Esophagus squamous epithelium (tissue), 5 donors: Measurements from ENCODE around the gene CFAP74. TPM values are rescaled to one million over a fixed set of nuclear protein-coding genes. Genes with fewer than 3 reads are reported as not detected.

Experiments used
- DNase-seq: peaks from one replicate; lab custom pipeline; 2025; lab: John Stamatoyannopoulos, UW
- H3K27ac ChIP-seq, 4 donors: fragments of 200-600 bp; sonication (generic); one replicate each; pipeline ENCODE4 v1.5.1; 2016 to 2019; ENCODE audit warnings: mild to moderate bottlenecking in 1 of 4
- H3K27me3 ChIP-seq, 4 donors: fragments of 200-600 bp; sonication (generic); 1 replicate in 3 of 4; 2 replicates in 1 of 4; pipeline versions ENCODE4 v1.5.1 to v1.6.0; 2017 to 2021; ENCODE audit warnings: antibody characterized with exemption in 1 of 4
- H3K36me3 ChIP-seq, 3 donors: fragments of 200-600 bp; sonication (generic); one replicate each; pipeline ENCODE4 v1.5.1; 2016 to 2019
- H3K4me1 ChIP-seq, 3 donors: fragments of 200-600 bp; sonication (generic); one replicate each; pipeline ENCODE4 v1.5.1; 2017 to 2019
- H3K4me3 ChIP-seq, 4 donors: fragments of 200-600 bp; sonication (generic); 1 replicate in 3 of 4; 2 replicates in 1 of 4; pipeline ENCODE4 v1.5.1; 2016 to 2019; ENCODE audit warnings: mild to moderate bottlenecking in 2 of 4, moderate library complexity in 1 of 4
- H3K9me3 ChIP-seq, 3 donors: fragments of 200-600 bp; sonication (generic); one replicate each; pipeline ENCODE4 v1.5.1; 2016 to 2019
- POLR2A ChIP-seq, 4 donors: fragments of 450-650 bp; IDR thresholded peaks; one replicate each; pipeline ENCODE4 v1.6.1; 2017; ENCODE audit warnings: antibody characterized with exemption in 4 of 4, mild to moderate bottlenecking in 4 of 4, moderate library complexity in 3 of 4
- WGBS, 2 donors: methylation state at CpG; one replicate each; pipeline ENCODE4 v1.1.5; 2018; 5-methylcytosine and 5-hydroxymethylcytosine counted together
- intact Hi-C: fragments of 100-400 bp; cut with DNase I; formaldehyde crosslinking; loops from one replicate; pipeline ENCODE4 v1.15.0; 2022
- total RNA-seq, 4 donors: library from RNA; depleted of rRNA; stranded (reverse); fragments of >200 nt; gene quantifications; one replicate each; pipeline ENCODE4 v1.1.0, GENCODE V29; 2016
- TF ChIP-seq, protein P1 (sequence below), 6 experiments: fragments of 450-650 bp in 4 of 6; fragments of 200-600 bp in 2 of 6; sonication (generic) in 2 of 6; IDR thresholded peaks; one replicate each; pipeline ENCODE4 v1.5.1; 2016 to 2019; ENCODE audit warnings: antibody characterized with exemption in 6 of 6, mild to moderate bottlenecking in 4 of 6, moderate library complexity in 4 of 6
- donor health status: DM: yes; HTN: yes; CAD: no.

CFAP74 gene
- total RNA-seq, 4 donors from 2014 or later, result not detected

DNA sequence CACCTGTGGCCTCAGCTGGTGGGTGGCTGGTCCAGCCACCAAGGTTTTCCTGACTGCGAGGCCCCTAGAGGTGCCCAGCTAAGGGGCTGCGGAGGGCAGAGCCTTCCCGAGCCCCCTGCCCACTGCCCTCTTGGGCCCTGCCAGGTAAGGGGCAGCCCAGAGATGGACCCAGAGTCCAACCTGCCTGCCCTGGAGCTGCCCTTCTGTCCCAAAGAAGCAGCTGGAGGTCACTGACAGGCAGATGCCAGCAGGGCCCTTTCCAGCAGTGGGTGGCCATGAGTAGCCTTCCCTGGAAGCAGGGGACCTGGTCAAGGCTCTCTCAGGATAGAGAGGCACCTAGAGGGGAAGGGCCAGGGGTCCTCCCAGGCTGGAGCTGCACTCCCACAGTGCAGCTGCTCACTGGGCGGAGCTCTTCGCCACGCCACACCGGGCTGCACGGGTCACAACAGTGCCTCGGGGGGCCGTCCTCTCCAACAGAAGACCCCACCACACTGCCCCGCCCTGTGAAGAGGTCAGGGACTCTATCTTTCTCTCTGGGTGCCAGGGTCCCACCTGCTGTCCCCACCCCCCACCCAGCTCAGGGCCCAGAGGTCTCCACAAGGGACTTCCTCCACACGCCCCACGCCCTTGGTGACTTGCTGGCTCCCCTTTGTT, 101.8 kb downstream of the CFAP74 start:
- DNase-seq, result no peak
- no peak overlapping the region for H3K27ac ChIP-seq
- H3K4me3 ChIP-seq, result no peak overlapping the region
- WGBS, 2 donors, result 55% methylated on average over 7 of the region's 13 CpGs; no CpG with 5 or more reads in 1 of the 2 donors
- H3K9me3 ChIP-seq, result no peaks in the 10 kb centered on the region
- TF ChIP-seq, protein P1, sequence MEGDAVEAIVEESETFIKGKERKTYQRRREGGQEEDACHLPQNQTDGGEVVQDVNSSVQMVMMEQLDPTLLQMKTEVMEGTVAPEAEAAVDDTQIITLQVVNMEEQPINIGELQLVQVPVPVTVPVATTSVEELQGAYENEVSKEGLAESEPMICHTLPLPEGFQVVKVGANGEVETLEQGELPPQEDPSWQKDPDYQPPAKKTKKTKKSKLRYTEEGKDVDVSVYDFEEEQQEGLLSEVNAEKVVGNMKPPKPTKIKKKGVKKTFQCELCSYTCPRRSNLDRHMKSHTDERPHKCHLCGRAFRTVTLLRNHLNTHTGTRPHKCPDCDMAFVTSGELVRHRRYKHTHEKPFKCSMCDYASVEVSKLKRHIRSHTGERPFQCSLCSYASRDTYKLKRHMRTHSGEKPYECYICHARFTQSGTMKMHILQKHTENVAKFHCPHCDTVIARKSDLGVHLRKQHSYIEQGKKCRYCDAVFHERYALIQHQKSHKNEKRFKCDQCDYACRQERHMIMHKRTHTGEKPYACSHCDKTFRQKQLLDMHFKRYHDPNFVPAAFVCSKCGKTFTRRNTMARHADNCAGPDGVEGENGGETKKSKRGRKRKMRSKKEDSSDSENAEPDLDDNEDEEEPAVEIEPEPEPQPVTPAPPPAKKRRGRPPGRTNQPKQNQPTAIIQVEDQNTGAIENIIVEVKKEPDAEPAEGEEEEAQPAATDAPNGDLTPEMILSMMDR (IDR thresholded peaks at IDR 0.05), result no peak
- no peak for TF ChIP-seq POLR2A (IDR thresholded peaks at IDR 0.05)
- intact Hi-C loops, result loop anchor here (10.0 kb wide), 1 partner anchor 147 kb away; no protein-coding TSS in a partner anchor
- H3K27me3 ChIP-seq, result peaks cover 0 to 5% (median 0%) of the 10 kb centered on the region in 4 donors
- H3K36me3 ChIP-seq, result no peaks in the 10 kb centered on the region
- H3K4me1 ChIP-seq, result peaks cover 0 to 18% (median under 1%) of the 10 kb centered on the region in 3 donors

DNA sequence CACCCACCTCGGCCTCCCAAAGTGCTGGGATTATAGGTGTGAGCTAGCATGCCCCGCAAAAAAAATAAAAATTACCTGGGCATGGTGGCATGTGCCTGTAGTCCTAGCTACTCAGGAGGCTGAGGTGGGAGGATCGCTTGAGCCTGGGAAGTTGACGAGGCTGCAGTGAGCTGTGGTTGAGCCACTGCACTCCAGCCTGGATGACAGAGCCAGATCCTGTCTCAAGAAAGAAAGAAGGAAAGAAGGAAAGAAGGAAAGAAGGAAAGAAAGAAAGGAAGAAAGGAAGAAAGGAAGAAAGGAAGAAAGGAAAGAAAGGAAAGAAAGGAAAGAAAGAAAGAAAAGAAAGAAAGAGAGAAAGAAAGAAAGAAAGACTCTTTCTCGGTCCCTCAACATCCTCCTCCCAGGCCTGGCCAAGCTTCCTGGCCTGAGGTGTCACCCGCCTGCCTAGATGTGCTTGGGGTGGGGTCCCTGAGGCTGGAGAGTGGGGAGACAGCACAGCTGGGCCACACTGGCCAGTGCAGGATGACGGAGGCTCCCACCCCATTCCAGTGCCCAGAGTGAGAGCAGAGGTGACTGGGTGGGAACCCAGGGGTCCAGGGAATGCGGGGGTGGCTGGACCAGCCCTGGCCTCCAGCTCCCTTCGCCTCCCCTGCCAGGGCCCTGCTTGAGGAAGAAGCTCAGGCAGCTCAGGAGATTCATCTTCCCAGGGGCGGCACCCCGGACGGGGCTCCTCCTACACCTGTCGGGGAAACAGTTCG, 102.5 kb downstream of the CFAP74 start:
- WGBS, 2 donors, result 72 to 87% methylated on average over 5 to 9 of the region's 14 CpGs
- intact Hi-C loops, result loop anchor here (10.0 kb wide), 1 partner anchor 146 kb away; no protein-coding TSS in a partner anchor

DNA sequence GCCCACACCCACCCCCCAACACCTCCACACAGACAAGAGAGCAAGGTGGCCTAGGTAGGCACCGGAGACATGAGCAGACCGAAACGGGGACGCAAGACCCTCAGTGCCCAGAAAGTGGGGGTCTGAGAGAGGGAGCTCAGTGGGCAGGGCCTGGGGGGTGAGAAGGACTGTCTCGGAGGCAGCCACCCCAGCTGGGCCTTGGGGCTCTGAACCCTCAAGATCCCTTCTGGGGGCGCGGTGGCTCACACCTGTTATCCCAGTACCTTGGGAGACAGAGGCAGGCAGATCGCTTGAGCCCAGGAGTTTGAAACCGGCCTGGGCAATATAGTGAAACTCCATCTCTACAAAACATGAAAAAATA, 103.6 kb downstream of the CFAP74 start:
- Histone ChIP-seq H3K27ac (no peak overlapping the region), H3K27me3 (peaks cover 0 to 21% (median 0%) of the 10 kb centered on the region in 4 donors), H3K36me3 (no peaks in the 10 kb centered on the region), H3K4me1 (peaks cover 1 to 14% (median 3%) of the 10 kb centered on the region in 3 donors), H3K9me3 (no peaks in the 10 kb centered on the region), H3K4me3 (no peak overlapping the region)
- DNase-seq, result no peak
- 82 to 88% methylated on average over 8 to 9 of the region's 9 CpGs for WGBS, 2 donors
- TF ChIP-seq, protein P1 (IDR thresholded peaks at IDR 0.05), result no peak
- no peak for TF ChIP-seq POLR2A (IDR thresholded peaks at IDR 0.05)
- intact Hi-C loops, result loop anchor here (10.0 kb wide), 2 partner anchors 55 to 145 kb away; no protein-coding TSS in a partner anchor

More for the DNA sequence above, 102.5 kb downstream of the CFAP74 start:
- no peaks in the 10 kb centered on the region for H3K9me3 ChIP-seq
- H3K4me3 ChIP-seq, result no peak overlapping the region
- no peaks in the 10 kb centered on the region for H3K36me3 ChIP-seq
- H3K27ac ChIP-seq, result no peak overlapping the region
- peaks cover 0 to 11% (median 0%) of the 10 kb centered on the region in 4 donors for H3K27me3 ChIP-seq
- H3K4me1 ChIP-seq, result peaks cover 0 to 12% (median 0%) of the 10 kb centered on the region in 3 donors
- TF ChIP-seq, protein P1 (IDR thresholded peaks at IDR 0.05), result no peak
- TF ChIP-seq POLR2A (IDR thresholded peaks at IDR 0.05), result no peak
- DNase-seq, result no peak

DNA sequence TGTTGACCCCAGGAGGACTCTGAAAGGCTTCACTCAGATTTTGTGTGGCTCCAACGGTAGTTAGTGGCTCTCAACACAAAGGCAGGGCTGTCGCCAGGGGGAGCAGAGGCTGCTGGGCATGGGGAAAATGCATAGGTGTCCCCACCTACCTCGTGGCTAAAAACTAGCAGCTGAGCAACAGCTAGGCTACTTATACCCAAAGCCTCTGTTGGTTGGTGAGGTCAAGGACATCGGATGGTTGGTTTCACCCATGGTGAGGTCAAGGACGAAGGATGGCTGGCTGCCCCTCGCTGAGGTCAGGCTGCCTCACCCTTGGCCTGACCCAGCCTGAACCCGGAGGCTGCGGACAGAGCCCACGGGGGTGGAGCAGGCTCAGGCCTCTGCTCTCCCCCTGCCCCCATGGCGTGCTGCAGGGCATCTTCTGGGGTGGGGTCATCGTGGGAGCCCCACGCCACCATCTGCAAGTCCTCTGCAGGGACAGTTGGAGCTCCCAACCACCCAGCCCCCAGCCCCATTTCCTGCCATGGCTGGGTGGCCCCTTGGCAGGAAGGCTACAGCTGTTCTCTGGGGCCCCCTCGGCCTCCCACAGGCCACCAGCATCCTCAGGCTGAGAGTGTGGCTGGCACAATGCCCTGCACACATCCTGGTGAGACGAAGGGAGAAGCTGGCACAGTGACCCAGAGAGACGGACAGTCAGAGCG, 104.2 kb downstream of the CFAP74 start:
- H3K27me3 ChIP-seq, result peaks cover 0 to 21% (median 0%) of the 10 kb centered on the region in 4 donors
- no peaks in the 10 kb centered on the region for H3K36me3 ChIP-seq
- H3K9me3 ChIP-seq, result no peaks in the 10 kb centered on the region
- 30 to 100% methylated on average over 3 to 10 of the region's 16 CpGs for WGBS, 2 donors
- intact Hi-C loops, result loop anchor here (10.0 kb wide), 1 partner anchor 55 kb away; no protein-coding TSS in a partner anchor
- TF ChIP-seq, protein P1 (IDR thresholded peaks at IDR 0.05), result no peak
- TF ChIP-seq POLR2A (IDR thresholded peaks at IDR 0.05), result no peak
- H3K4me3 ChIP-seq, result no peak overlapping the region
- no peak for DNase-seq
- H3K4me1 ChIP-seq, result peaks cover 6 to 19% (median 9%) of the 10 kb centered on the region in 3 donors
- no peak overlapping the region for H3K27ac ChIP-seq
